ENCODE measurements around the gene POLE.

POLE gene

GRCh38 chr12:132685400-132685799 lies 1.7 kb downstream of the POLE start:
- no peak for ATAC-seq (ENCODE audit: insufficient read depth, low read depth)
- H2AFZ ChIP-seq (ENCODE audit: low read depth, low read length) = no peak overlapping the region
- no peak for DNase-seq
- peak overlapping the region; percentile 99 for H3K9ac ChIP-seq (ENCODE audit: low read depth, low read length)
- H4K20me1 ChIP-seq (ENCODE audit: insufficient read depth, low read length) = peaks cover 56% of the 10 kb centered on the region
- peak overlapping the region; percentile 64 for H3K4me2 ChIP-seq (ENCODE audit: insufficient read depth, low read length)
- H3K4me3 ChIP-seq (ENCODE audit: low read depth in 1 of 2, low read length in 2 of 2) = peak overlapping the region; percentile 82; a peak in 3 of 4 replicates
- H3K9me3 ChIP-seq (ENCODE audit: insufficient read depth, low read length, severe bottlenecking) = no peaks in the 10 kb centered on the region
- H3K4me1 ChIP-seq (ENCODE audit: insufficient read depth, low read length) = peaks cover 33% of the 10 kb centered on the region
- TF ChIP-seq EZH2 (IDR thresholded peaks at IDR 0.05; ENCODE audit: borderline replicate concordance, low read depth, low read length, severe bottlenecking) (no peak), CTCF (IDR thresholded peaks at IDR 0.05; ENCODE audit: borderline replicate concordance, extremely low read depth, low read length, poor library complexity, severe bottlenecking) (no peak)
- no peaks in the 10 kb centered on the region for H3K27me3 ChIP-seq (ENCODE audit: insufficient read depth, low read length, poor library complexity)
- H3K79me2 ChIP-seq (ENCODE audit: insufficient read depth, low read length) = peaks cover 83% of the 10 kb centered on the region
- peak overlapping the region; percentile 12 for H3K27ac ChIP-seq (ENCODE audit: low read length)
- H3K36me3 ChIP-seq (ENCODE audit: insufficient read depth, low read length) = peaks cover 37% of the 10 kb centered on the region

GRCh38 chr12:132677492-132677891 lies 9.7 kb downstream of the POLE start:
- Histone ChIP-seq H3K79me2 (ENCODE audit: insufficient read depth, low read length) (peaks cover 82% of the 10 kb centered on the region), H3K27ac (ENCODE audit: low read length) (no peak overlapping the region), H3K36me3 (ENCODE audit: insufficient read depth, low read length) (peaks cover 94% of the 10 kb centered on the region), H3K27me3 (ENCODE audit: insufficient read depth, low read length, poor library complexity) (no peaks in the 10 kb centered on the region), H3K4me2 (ENCODE audit: insufficient read depth, low read length) (no peak overlapping the region), H3K4me3 (ENCODE audit: low read depth in 1 of 2, low read length in 2 of 2) (no peak overlapping the region), H3K4me1 (ENCODE audit: insufficient read depth, low read length) (peaks cover 4% of the 10 kb centered on the region; the same call in 1 of the 2 replicates), H3K9me3 (ENCODE audit: insufficient read depth, low read length, severe bottlenecking) (no peaks in the 10 kb centered on the region), H4K20me1 (ENCODE audit: insufficient read depth, low read length) (peaks cover 87% of the 10 kb centered on the region), H2AFZ (ENCODE audit: low read depth, low read length) (no peak overlapping the region), H3K9ac (ENCODE audit: low read depth, low read length) (no peak overlapping the region)
- no peak for ATAC-seq (ENCODE audit: insufficient read depth, low read depth)
- no peak for DNase-seq
- no peak for TF ChIP-seq EZH2 (IDR thresholded peaks at IDR 0.05; ENCODE audit: borderline replicate concordance, low read depth, low read length, severe bottlenecking)
- TF ChIP-seq CTCF (IDR thresholded peaks at IDR 0.05; ENCODE audit: borderline replicate concordance, extremely low read depth, low read length, poor library complexity, severe bottlenecking) = no peak

GRCh38 chr12:132675757-132676432 lies 11.2 kb downstream of the POLE start:
- no peaks in the 10 kb centered on the region for H3K27me3 ChIP-seq (ENCODE audit: insufficient read depth, low read length, poor library complexity)
- H3K4me2 ChIP-seq (ENCODE audit: insufficient read depth, low read length) = no peak overlapping the region
- peaks cover 3% of the 10 kb centered on the region; the same call in 1 of the 2 replicates for H3K4me1 ChIP-seq (ENCODE audit: insufficient read depth, low read length)
- H3K27ac ChIP-seq (ENCODE audit: low read length) = no peak overlapping the region
- no peak overlapping the region for H3K9ac ChIP-seq (ENCODE audit: low read depth, low read length)
- peaks cover 99% of the 10 kb centered on the region for H3K36me3 ChIP-seq (ENCODE audit: insufficient read depth, low read length)
- peaks cover 82% of the 10 kb centered on the region for H4K20me1 ChIP-seq (ENCODE audit: insufficient read depth, low read length)
- no peak overlapping the region for H2AFZ ChIP-seq (ENCODE audit: low read depth, low read length)
- no peak overlapping the region for H3K4me3 ChIP-seq (ENCODE audit: low read depth in 1 of 2, low read length in 2 of 2)
- TF ChIP-seq CTCF (IDR thresholded peaks at IDR 0.05; ENCODE audit: borderline replicate concordance, extremely low read depth, low read length, poor library complexity, severe bottlenecking) (no peak), EZH2 (IDR thresholded peaks at IDR 0.05; ENCODE audit: borderline replicate concordance, low read depth, low read length, severe bottlenecking) (no peak)
- peaks cover 67% of the 10 kb centered on the region for H3K79me2 ChIP-seq (ENCODE audit: insufficient read depth, low read length)
- no peak for ATAC-seq (ENCODE audit: insufficient read depth, low read depth)
- DNase-seq = no peak
- no peaks in the 10 kb centered on the region for H3K9me3 ChIP-seq (ENCODE audit: insufficient read depth, low read length, severe bottlenecking)

All from DND-41 (cell line).